NCI-H524 (cell line): ENCODE measurements around the gene CDK9.
"Not testable (repeated sequence)": the region's sequence is repeated elsewhere in the genome, so short reads cannot be mapped to it uniquely, and the experiment has no call there.

Experiments
- DNase-seq, 2 experiments: peaks; one replicate each; lab custom pipeline; 2025; lab: John Stamatoyannopoulos, UW

CDK9 gene

DNA sequence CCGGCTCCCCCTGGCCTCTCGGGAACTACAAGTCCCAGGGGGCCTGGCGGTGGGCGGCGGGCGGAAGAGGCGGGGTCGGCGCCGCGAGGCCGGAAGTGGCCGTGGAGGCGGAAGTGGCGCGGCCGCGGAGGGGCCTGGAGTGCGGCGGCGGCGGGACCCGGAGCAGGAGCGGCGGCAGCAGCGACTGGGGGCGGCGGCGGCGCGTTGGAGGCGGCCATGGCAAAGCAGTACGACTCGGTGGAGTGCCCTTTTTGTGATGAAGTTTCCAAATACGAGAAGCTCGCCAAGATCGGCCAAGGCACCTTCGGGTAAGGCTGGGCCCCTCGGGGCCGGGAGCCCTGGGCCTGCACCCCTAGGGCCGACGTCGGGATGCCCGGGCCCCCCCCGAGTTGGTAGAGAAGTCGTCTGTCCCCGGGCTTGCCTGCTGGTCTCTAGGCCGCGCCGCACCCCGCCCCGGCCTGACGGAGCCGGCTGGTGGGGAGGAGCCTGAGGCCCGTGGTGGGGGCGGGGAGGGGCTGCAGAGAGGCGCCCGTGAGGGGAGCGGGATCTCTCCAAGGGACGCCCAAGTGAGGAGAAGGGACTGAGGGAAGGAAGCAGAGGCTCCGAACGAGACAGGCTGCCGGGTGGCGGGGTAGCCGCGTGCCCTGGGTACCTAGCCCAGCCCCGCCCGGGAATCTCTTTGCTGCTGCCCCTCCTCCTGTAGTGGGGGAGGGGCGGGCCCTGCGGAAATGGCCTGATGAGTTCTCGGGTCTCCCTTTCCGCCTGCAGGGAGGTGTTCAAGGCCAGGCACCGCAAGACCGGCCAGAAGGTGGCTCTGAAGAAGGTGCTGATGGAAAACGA, at the start of gene CDK9:
Gene CDK9, plus strand, starts transcription at position 102 of the 840 bp plus-strand sequence. Its CDS starts 115 bp downstream, at position 217.
- peak; percentile 90 to 94 for DNase-seq

DNA sequence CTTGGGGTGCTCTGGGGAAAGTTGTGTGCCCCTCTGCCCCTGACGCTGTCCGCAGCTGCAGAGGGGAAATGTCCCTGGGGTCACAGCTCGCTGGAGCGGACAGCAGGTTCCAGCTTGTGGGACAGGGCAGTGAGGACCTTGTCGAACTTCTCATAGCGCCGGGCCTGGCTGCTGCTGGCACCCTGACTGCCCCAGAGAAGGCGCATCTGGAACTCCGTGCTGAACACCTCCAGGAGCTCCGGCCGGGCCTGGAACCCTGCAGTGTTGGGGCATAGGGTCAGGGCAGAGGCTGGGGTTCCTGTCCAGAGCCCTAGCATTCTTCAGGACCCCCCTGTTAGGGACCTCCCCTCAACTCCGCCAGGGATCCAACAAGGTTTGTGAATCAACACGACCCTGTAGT, 47.2 kb upstream of the CDK9 start:
- DNase-seq, result no peak

DNA sequence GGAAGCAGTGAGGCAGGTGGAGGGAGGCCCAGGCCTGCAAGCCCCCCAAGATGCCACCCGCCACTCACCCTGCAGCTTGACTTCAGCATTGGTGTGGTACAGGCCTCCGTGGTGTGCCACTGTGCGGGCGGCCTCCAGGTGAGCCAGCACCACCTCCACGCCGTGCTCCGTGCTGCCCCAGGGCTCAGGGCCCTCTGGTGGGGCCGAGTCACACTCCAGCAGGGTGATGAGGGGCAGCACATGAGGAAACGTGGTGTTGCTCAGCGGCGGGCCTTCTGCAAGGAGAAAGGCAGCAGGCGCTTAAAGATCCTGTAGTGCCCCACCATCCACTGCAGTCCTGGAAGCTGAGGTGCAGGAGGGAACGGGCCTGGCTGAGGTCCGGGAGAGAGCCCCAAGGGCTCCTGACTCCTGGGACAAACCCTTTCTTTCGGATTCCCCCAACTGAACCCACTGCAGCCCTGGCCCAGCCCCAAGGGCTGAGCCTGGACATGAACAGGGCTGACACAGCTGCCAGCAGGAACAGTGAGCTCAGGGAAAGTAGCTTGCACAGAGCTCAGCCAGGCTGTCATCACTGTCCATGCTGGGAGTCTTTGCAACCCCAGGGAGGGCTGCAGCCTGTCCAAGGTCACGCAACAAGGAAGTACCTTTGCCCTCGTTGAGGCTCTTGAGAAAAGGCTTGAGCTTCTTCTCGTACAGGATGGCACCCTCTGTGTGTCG, 46.1 kb upstream of the CDK9 start:
- no peak for DNase-seq

GRCh38 chr9:127741831-127742434, 43.9 kb upstream of the CDK9 start:
- no peak for DNase-seq

DNA sequence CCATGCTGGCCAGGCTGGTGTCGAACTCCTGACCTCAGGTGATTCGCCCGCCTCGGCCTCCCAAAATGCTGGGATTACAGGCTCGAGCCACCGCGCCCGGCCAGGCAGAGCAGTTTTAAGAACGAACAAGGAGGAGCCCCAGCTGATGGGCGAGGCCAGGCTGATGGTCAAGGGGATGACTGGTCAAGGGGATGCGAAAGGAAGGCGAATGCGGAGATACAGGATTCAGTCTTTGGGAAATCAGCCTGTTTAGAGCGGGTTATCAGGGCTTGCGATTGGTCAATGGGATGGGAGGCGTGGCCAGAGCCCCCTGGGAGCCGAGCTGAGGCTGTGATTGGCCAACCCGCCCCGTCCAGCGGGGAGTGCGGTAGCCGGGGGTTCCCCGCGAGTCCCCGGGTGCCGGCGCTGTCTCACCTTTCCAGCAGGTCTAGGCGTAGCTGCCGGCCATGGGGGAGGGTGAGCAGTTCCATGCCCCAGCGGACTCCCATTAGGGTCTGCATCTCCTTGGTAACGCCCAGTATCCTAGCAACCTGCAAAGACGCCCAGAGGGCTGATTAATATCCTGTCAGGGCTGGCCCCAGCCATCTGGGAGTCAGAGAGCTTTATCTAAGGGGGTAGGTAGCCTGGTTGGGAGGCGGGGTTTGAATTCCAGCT, 43.3 kb upstream of the CDK9 start:
- peak; percentile 97 to 98 for DNase-seq

- no peak for DNase-seq
These were observed 41.3 kb upstream of the CDK9 start for GRCh38 chr9:127744398-127745110.

- DNase-seq, result no peak
These were observed 38.8 kb upstream of the CDK9 start for GRCh38 chr9:127746959-127747569.

GRCh38 chr9:127749090-127749787, 36.6 kb upstream of the CDK9 start:
- no peak for DNase-seq

DNA sequence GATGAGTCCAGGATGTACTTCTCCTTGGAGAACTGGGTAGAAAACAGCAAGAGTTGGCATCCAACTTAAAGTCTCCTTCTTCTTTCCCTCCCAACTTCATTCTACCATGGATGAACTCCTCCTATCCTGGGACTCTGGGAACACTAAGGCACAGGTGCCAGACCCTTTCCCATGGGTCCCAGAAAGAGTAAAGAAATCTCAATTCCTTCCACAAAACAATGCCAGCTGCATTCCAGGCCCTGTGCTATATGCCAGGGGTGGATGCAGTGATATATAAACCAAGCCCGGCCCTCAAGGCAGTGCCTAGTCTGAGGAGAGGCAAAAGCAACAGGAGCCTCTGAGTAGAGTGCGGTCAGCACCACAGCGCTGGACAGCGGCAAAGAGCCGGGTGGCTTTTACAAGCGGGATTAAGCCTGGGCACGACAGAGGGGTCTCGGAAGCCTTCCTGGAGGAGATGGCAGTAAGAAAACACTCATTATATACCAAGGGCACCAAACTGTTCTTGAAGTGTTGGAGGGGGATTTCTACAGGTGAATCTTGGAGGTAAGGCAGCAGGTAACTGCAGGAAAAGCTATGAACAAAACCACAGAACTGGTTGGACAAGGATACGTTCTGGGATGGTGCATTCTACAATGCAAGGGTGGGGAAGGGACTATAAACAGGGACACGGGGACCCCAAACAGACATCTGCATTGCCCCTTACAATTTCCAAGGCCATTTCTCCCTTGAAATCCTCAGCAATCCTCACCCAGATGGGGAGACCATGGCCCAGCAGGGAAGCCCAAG, 34.4 kb upstream of the CDK9 start:
- no peak for DNase-seq

DNA sequence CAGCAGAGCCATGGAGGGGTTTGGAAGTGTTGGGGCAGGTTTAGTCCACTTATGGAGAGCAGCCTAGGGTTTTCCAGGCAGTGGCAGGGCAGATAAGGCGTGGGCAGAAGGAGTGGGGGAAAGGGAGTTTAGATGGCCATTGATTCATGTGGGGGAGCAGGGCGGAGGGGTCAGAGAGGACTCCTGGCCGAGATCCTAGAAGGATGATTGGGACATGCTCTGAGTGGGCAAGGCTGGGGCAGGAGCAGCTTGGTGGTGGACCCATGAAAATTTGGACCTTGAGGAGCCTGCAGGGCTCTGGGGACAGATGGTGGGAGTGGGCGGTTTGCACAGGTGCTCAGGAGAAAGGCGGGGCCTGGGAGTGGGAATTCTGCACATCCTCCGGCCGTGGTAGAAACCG, 32.7 kb upstream of the CDK9 start:
- DNase-seq, result no peak

- DNase-seq, result no peak
These were observed 32.2 kb upstream of the CDK9 start for GRCh38 chr9:127753622-127754021.

DNA sequence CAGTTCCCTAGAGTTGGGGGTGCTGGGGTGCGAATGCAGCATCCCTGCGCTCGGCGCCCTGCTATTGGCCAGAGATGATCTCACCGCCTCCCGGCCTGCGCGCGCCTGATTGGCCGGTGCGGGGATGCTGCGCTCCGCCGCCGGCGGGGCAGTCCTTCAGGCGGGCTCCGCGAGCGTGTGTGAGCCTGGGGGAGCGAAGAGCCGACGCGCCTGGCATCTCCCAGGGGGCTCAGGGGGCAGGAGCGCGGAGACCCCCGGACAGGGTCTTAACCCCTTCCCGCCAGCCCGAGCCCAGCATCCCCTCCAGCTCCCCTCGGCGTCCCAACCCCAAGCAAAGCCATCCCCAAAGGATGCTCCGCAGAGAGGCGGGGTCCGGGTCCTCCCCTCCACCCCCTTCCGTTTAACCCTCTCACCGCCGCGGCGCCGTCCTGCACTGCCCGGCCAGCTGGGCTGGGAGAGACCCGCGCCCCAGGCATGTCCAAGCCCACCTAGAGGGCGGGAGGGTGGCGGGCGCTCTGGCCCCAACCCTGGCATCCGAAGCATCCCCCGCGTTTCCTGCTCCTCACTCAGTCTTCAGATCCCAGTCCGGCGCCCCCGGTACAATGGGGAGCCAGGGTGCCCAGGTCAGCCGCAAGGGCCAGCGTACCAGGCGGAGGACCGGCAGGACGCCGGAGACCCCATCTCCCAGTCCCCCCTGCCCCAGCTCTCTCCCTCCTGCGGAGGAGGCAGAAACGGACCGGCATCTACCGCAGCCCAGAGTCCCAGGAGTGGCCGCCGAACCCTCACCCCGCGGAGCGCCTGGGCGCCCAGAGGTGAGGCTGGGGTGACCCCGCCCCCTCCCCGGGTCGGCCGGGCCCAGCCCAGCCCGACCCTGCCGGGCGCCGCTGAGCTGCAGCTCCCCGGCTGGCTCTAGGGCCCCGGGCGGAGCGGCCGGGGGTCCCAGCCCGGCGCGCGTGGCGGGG, 31.5 kb upstream of the CDK9 start:
- peak; percentile 33 to 68 for DNase-seq

GRCh38 chr9:127755061-127756060, 30.5 kb upstream of the CDK9 start:
- DNase-seq, result peak; percentile 32 to 66

- DNase-seq, result no peak
These were observed 29.6 kb upstream of the CDK9 start for GRCh38 chr9:127756233-127756632.

GRCh38 chr9:127756776-127757175, 29.1 kb upstream of the CDK9 start:
- DNase-seq, result not testable (repeated sequence)

GRCh38 chr9:127758843-127759242, 27.0 kb upstream of the CDK9 start:
- DNase-seq, result no peak

DNA sequence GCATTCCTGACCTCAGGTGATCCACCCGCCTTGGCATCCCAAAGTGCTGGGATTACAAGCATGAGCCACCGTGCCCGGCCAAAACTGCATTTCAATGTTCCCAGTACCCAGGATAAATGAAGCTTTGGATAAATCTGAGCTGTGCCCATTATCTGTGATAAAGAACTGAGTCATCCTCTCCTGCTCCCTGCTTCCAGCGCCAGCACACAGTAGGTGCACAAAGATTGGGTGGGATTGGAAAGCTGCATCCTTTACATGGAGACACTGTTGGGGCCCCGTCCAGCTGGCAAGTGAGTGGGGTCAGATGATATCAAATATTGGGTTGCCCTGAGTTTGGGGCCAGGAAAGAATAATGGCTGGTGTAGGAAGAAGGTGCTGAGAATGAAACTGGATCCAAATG, 24.8 kb upstream of the CDK9 start:
- no peak for DNase-seq
